OCI-LY1 (cell line): Measurements from ENCODE around the gene RSL24D1.

Experiments used
- CTCF ChIP-seq: fragments of 200-600 bp; sonication (generic), shearing (Covaris generic); IDR thresholded peaks from 2 replicates; pipeline ENCODE4 v1.5.1; 2017; ENCODE audit warnings: mild to moderate bottlenecking, antibody characterized with exemption, low read length, moderate library complexity, mixed read lengths
- EZH2 ChIP-seq: fragments of 200-600 bp; sonication (generic), shearing (Covaris generic); IDR thresholded peaks from 2 replicates; pipeline ENCODE4 v1.8.0; 2017; ENCODE audit warnings: borderline replicate concordance, mixed run types, mild to moderate bottlenecking, antibody characterized with exemption, low read length, moderate library complexity, mixed read lengths

GRCh38 chr15:55204464-55204863 lies 7.7 kb upstream of the RSL24D1 start:
- TF ChIP-seq CTCF (no peak), EZH2 (no peak)
